GM12878 (cell line): Measurements from ENCODE around the gene TK2. TPM values are rescaled to one million over a fixed set of nuclear protein-coding genes. Genes with fewer than 3 reads are reported as not detected.

Source experiments
- ATAC-seq: fragments of 200-7000 bp; cut with Tn5 transposase; 3 replicates; pipeline ENCODE4 v1.9.1; 2020; ENCODE audit warnings: mild to moderate bottlenecking, moderate library complexity
- BruUV-seq: library from RNA; stranded (reverse); fragments of 400-500 nt; replicated peaks from 2 replicates; lab custom pipeline; 2021; lab: Mats Ljungman, UMichigan
- CTCF ChIA-PET: fragments of 300-600 bp; sonication (Branson Sonifier 250); formaldehyde crosslinking; extraction: SDS; loops from one replicate; lab custom pipeline; 2021; ENCODE audit warnings: inconsistent platforms; lab: Yijun Ruan, JAX
- POLR2A ChIA-PET: fragments of 350-600 bp; formaldehyde crosslinking; extraction: SDS; loops from one replicate; lab custom pipeline; 2021; ENCODE audit warnings: inconsistent platforms; lab: Charles Lee
- RAD21 ChIA-PET: fragments of 300-600 bp; sonication (Branson Sonifier 250); formaldehyde crosslinking; loops from one replicate; lab custom pipeline; 2023; ENCODE audit warnings: antibody characterized with exemption; ENCODE audit not compliant: unreplicated experiment; lab: Charles Lee
- SMC1A ChIA-PET: fragments of 300-600 bp; sonication (Branson Sonifier 250); formaldehyde crosslinking; loops from one replicate; lab custom pipeline; 2023; ENCODE audit not compliant: unreplicated experiment, uncharacterized antibody; lab: Charles Lee
- DNase-seq: peaks from one replicate; pipeline ENCODE4 v3.0.0-alpha.2; 2011; ENCODE audit warnings: low read depth, low spot score
- FAIRE-seq: peaks from 3 replicates; lab custom pipeline; 2011; peaks lifted over from hg19 to GRCh38; lab: Jason Lieb, UNC
- H2AFZ ChIP-seq: 2 replicates; pipeline ENCODE4 v1.6.0; 2011; ENCODE audit warnings: low read depth, low read length, control low read depth; ENCODE audit not compliant: control insufficient read depth
- H3K27ac ChIP-seq: 2 replicates; pipeline ENCODE4 v1.5.1; 2011; ENCODE audit warnings: control low read depth; ENCODE audit not compliant: control insufficient read depth, insufficient read depth
- H3K27me3 ChIP-seq, 2 experiments: replicated peaks in 1 of 2; 2 replicates each; pipeline versions ENCODE4 v1.6.0 to v1.6.1; 2011; ENCODE audit warnings: low read length in 1 of 2; ENCODE audit not compliant: control insufficient read depth in 2 of 2, insufficient read depth in 2 of 2
- H3K36me3 ChIP-seq, 2 experiments: 2 replicates each; pipeline ENCODE4 v1.5.1; 2011; ENCODE audit warnings: low read length in 1 of 2; ENCODE audit not compliant: control insufficient read depth in 2 of 2, insufficient read depth in 2 of 2
- H3K4me1 ChIP-seq: 2 replicates; pipeline ENCODE4 v1.6.1; 2011; ENCODE audit warnings: mild to moderate bottlenecking, low read length, moderate library complexity, mixed read lengths; ENCODE audit not compliant: control insufficient read depth, insufficient read depth
- H3K4me2 ChIP-seq: 2 replicates; pipeline ENCODE4 v1.6.0; 2011; ENCODE audit warnings: control low read depth; ENCODE audit not compliant: control insufficient read depth, insufficient read depth
- H3K4me3 ChIP-seq: fragments of 200-600 bp; sonication (generic); 2 replicates; pipeline ENCODE4 v1.5.1; 2016
- H3K79me2 ChIP-seq: 2 replicates; pipeline ENCODE4 v1.6.0; 2011; ENCODE audit warnings: low read length; ENCODE audit not compliant: control insufficient read depth, insufficient read depth
- H3K9ac ChIP-seq: 2 replicates; pipeline ENCODE4 v1.8.0; 2011; ENCODE audit warnings: low read length, control low read depth, mixed read lengths; ENCODE audit not compliant: control insufficient read depth, insufficient read depth
- H3K9me3 ChIP-seq: replicated peaks from 3 replicates; pipeline ENCODE4 v1.5.1; 2011; ENCODE audit warnings: mild to moderate bottlenecking, low read length; ENCODE audit not compliant: control insufficient read depth, insufficient read depth
- H4K20me1 ChIP-seq: 2 replicates; pipeline ENCODE4 v1.6.0; 2011; ENCODE audit not compliant: control insufficient read depth, insufficient read depth
- CHD4 ChIP-seq: fragments of 200-600 bp; sonication (generic); IDR thresholded peaks from 2 replicates; pipeline ENCODE4 v1.6.1; 2016; ENCODE audit warnings: mild to moderate bottlenecking
- ELK1 ChIP-seq: IDR thresholded peaks from 2 replicates; pipeline ENCODE4 v1.6.1; 2012; ENCODE audit warnings: low read depth, low read length, improper control_type of control experiment
- NFYB ChIP-seq: IDR thresholded peaks from 2 replicates; pipeline ENCODE4 v1.6.1; 2011; ENCODE audit warnings: low read depth, mild to moderate bottlenecking, low read length, improper control_type of control experiment, moderate library complexity; ENCODE audit not compliant: insufficient read depth
- SMAD5 ChIP-seq: IDR thresholded peaks from 2 replicates; pipeline ENCODE4 v1.6.1; 2016; ENCODE audit warnings: antibody characterized with exemption, low read depth
- USF2 ChIP-seq: IDR thresholded peaks from 2 replicates; pipeline ENCODE4 v1.6.1; 2011; ENCODE audit warnings: low read depth, low read length, improper control_type of control experiment, borderline replicate concordance
- WGBS: methylation state at CpG from one replicate; pipeline ENCODE4 v1.1.6; 2016; ENCODE audit warnings: low lambda C conversion rate; ENCODE audit not compliant: insufficient replicate concordance, insufficient coverage; ENCODE audit errors: missing lambda C conversion rate; 5-methylcytosine and 5-hydroxymethylcytosine counted together
- in situ Hi-C: fragments of 300-500 bp; cut with MboI; formaldehyde crosslinking; loops from 9 replicates; pipeline ENCODE4 v1.14.3; 2018; ENCODE audit warnings: mixed read lengths
- intact Hi-C: fragments of 100-400 bp; cut with micrococcal nuclease; formaldehyde crosslinking; loops from one replicate; pipeline ENCODE4 v1.14.2; 2022; ENCODE audit not compliant: unreplicated experiment
- polyA plus RNA-seq, 11 experiments: library from polyadenylated mRNA; depleted of rRNA in 4 of 11; unstranded in 6 of 11; stranded (reverse) in 5 of 11; fragments of >200 nt; fragmentation: Nextera tagmentation in 4 of 11; fragmentation: Illumina TruSeq in 1 of 11; extraction: Ambion mirVana in 4 of 11; extraction: Trizol in 1 of 11; gene quantifications; 1 replicate in 1 of 11; 2 replicates in 10 of 11; pipeline versions ENCODE4 v1.2.1 to v1.2.3, GENCODE V29; 2011 to 2016; ENCODE audit warnings: inconsistent platforms in 2 of 11, missing spikeins in 2 of 11, low read depth in 1 of 11
- total RNA-seq, 4 experiments: library from RNA; depleted of rRNA in 3 of 4; stranded (reverse); fragments of >200 nt in 3 of 4; fragmentation: Illumina TruSeq in 1 of 4; extraction: Trizol in 1 of 4; gene quantifications; 2 replicates each; pipeline versions ENCODE4 v1.2.1 to v1.2.3, GENCODE V29; 2013 to 2021

TK2 gene
- total and polyA plus RNA-seq, 10 of the 15 experiments (the other 5 are each of a cell fraction or from before 2014, with no cell fraction given) = 1.3 to 12.4 (median 3.0) TPM

- in situ Hi-C loops = no loop called here
- H3K36me3 ChIP-seq = no peaks in the 10 kb centered on the region
- DNase-seq = no peak
- FAIRE-seq = no peak
- peaks cover 75% of the 10 kb centered on the region for H3K4me1 ChIP-seq
- H3K27ac ChIP-seq = no peak overlapping the region
- POLR2A ChIA-PET = interaction anchor here (1.8 to 3.5 kb wide), 3 partner anchors 26 to 43 kb away, joined by 4 to 21 read pairs (median 18); partner anchors contain the start of genes CKLF and TK2
- WGBS = 60% methylated on average over 5 of the region's 5 CpGs
- no peaks in the 10 kb centered on the region for H3K79me2 ChIP-seq
- RAD21 ChIA-PET = interaction anchor here (1.0 to 3.2 kb wide), 9 partner anchors 19 to 115 kb away, joined by 3 to 15 read pairs (median 5); partner anchors contain the start of gene CKLF
- H2AFZ ChIP-seq = no peak overlapping the region
- H3K9ac ChIP-seq = no peak overlapping the region
- H3K27me3 ChIP-seq = no peaks in the 10 kb centered on the region
- intact Hi-C loops = no loop called here
- CTCF ChIA-PET = interaction anchor here (0.5 to 6.0 kb wide), 12 partner anchors 15 to 352 kb away, joined by 3 to 35 read pairs (median 4); partner anchors contain the start of genes CKLF and TK2
- no peak for ATAC-seq
- no peak for TF ChIP-seq USF2
- TF ChIP-seq CHD4 = no peak
- no peak for TF ChIP-seq ELK1
- no peak for TF ChIP-seq NFYB
- TF ChIP-seq SMAD5 = no peak
- SMC1A ChIA-PET = interaction anchor here (0.9 to 5.4 kb wide), 11 partner anchors 11 to 87 kb away, joined by 3 to 86 read pairs (median 5); partner anchors contain the start of genes CKLF and TK2
- no peak overlapping the region for H3K4me3 ChIP-seq
- BruUV-seq = no TSS peak
- no peaks in the 10 kb centered on the region for H4K20me1 ChIP-seq
- no peaks in the 10 kb centered on the region for H3K9me3 ChIP-seq
- peak overlapping the region; percentile 36 for H3K4me2 ChIP-seq
Measured at GRCh38 chr16:66521252-66521713, 28.6 kb downstream of the TK2 start.
